ENCODE results near the gene NBPF8.
"Not testable (repeated sequence)": the region's sequence is repeated elsewhere in the genome, so short reads cannot be mapped to it uniquely, and the experiment has no call there.

- not testable (repeated sequence) for TF ChIP-seq CTCF (IDR thresholded peaks at IDR 0.05); POLR2AphosphoS5 (IDR thresholded peaks at IDR 0.05; ENCODE audit: insufficient read depth in 1 of 2, low read depth in 1 of 2)
Observed at GRCh38 chr1:120393316-120394232, 21.3 kb upstream of the NBPF8 start.
